GM12891 (cell line): ENCODE data around the gene CXXC5.

Experiments used
- PAX5 ChIP-seq: IDR thresholded peaks from 2 replicates; pipeline ENCODE4 v1.6.1; 2011; ENCODE audit warnings: low read length, moderate library complexity, mild to moderate bottlenecking; ENCODE audit not compliant: insufficient read depth, severe bottlenecking
- POLR2A ChIP-seq: IDR thresholded peaks from 2 replicates; pipeline ENCODE4 v1.6.1; 2011; ENCODE audit warnings: low read depth, low read length, control low read depth

DNA sequence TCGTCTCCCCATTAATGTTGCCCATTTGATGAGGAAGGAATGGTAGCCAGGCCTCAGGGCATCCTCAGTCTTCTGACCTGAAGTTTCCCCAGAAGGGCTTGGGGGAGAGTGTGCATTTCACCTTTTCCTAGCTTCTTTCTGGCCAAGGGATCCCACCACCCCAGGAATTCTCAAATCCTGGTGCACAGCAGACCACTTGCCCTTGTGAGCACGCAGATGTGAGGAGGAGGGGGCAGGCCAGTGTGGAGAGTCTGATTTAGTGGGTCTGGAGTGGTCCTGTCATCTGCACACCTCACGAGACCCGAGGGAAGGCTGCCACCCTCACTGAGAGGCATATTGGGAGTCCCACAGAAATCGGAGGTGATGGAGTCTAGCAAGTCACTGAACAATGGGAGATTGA, 64.3 kb downstream of the CXXC5 start:
- TF ChIP-seq POLR2A (no peak), PAX5 (no peak)
